LNCAP (cell line): ENCODE data around the gene ZBTB6.

Experiments
- TF ChIP-seq, protein P1 (sequence below): fragments of 450-650 bp; IDR thresholded peaks from 2 replicates; pipeline ENCODE4 v1.5.1; 2017; ENCODE audit warnings: mild to moderate bottlenecking

Gene ZBTB6, protein sequence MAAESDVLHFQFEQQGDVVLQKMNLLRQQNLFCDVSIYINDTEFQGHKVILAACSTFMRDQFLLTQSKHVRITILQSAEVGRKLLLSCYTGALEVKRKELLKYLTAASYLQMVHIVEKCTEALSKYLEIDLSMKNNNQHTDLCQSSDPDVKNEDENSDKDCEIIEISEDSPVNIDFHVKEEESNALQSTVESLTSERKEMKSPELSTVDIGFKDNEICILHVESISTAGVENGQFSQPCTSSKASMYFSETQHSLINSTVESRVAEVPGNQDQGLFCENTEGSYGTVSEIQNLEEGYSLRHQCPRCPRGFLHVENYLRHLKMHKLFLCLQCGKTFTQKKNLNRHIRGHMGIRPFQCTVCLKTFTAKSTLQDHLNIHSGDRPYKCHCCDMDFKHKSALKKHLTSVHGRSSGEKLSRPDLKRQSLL

DNA sequence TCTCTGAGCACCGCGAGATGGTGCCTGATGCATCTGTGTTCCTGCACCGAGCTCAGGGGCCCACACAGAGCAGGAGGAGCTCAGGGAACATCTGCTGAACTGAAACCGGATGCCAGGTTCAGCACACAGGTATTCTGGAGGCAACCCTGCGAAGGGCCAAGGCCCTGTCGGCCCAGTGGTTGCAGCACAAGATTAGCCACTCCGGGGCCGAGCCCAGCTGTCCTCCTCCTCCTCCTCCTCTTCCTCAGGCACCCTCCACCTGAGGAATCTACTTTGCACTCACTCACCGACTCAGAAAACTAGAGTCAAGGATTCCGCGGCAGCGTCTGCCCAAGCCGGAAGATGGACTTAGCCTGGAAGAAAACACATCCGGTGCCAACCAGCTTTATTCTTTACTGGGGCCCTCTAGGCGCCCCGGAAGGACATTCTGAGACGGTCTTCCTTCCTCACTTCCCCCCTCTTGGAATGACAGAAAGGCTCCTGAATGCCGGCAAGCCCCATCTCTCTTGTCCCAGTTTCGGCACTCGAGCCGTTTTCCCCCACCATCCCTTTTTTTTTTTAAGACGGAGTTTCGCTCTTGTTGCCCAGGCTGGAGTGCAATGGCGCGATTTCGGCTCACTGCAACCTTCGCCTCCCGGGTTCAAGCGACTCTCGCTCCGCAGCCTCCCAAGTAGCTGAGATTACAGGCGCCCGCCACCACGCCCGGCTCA is at the start of gene ZBTB6:
ZBTB6 (minus strand) TSS at position 360 of the 710 bp plus-strand sequence. CDS start 1,251 bp downstream, outside the sequence.
- TF ChIP-seq, protein P1, sequence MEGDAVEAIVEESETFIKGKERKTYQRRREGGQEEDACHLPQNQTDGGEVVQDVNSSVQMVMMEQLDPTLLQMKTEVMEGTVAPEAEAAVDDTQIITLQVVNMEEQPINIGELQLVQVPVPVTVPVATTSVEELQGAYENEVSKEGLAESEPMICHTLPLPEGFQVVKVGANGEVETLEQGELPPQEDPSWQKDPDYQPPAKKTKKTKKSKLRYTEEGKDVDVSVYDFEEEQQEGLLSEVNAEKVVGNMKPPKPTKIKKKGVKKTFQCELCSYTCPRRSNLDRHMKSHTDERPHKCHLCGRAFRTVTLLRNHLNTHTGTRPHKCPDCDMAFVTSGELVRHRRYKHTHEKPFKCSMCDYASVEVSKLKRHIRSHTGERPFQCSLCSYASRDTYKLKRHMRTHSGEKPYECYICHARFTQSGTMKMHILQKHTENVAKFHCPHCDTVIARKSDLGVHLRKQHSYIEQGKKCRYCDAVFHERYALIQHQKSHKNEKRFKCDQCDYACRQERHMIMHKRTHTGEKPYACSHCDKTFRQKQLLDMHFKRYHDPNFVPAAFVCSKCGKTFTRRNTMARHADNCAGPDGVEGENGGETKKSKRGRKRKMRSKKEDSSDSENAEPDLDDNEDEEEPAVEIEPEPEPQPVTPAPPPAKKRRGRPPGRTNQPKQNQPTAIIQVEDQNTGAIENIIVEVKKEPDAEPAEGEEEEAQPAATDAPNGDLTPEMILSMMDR, result no peak

- TF ChIP-seq, protein P1, result no peak
Observed at GRCh38 chr9:122961139-122961538, 48.0 kb upstream of the ZBTB6 start.

DNA sequence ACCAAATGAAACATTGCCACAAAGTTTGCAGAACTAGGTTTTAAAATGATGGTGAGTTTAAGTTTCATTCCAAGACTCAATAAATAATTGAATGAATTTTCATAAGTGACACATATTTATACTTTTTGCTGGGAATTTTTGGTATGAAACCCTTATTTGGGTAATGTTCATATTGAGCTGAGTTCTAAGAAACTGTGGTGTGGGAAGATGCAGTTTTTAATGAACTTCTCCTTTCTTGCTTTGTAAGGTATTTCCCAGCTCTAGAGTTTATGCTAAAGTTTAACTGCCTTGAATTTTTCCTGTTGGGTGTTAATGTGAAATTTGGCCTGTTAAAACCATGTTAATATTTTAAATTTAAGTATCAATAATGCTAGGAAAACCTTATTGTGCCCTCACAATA is 42.8 kb upstream of the ZBTB6 start:
- TF ChIP-seq, protein P1, result no peak

DNA sequence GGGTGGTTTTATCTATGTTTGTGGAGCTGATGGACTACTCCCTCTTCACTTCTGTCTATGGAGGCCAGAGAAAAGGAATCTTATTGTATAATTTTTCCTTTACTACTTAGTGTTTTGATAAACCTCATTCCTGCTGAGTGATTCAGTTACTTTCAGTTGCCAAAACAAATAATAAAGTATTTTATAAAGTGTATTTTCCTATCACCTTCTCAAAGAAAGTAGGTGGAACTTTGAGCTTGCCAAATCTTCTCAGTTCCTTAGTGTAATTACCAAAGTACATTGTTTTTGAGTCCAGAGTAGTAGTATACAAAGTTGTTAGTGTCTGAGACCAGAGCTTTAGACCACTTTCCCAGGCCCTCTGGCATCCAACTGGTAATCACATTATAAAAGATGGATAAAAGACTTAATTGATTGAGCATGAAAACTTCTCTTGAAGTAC is 41.1 kb upstream of the ZBTB6 start:
- TF ChIP-seq, protein P1, result no peak

DNA sequence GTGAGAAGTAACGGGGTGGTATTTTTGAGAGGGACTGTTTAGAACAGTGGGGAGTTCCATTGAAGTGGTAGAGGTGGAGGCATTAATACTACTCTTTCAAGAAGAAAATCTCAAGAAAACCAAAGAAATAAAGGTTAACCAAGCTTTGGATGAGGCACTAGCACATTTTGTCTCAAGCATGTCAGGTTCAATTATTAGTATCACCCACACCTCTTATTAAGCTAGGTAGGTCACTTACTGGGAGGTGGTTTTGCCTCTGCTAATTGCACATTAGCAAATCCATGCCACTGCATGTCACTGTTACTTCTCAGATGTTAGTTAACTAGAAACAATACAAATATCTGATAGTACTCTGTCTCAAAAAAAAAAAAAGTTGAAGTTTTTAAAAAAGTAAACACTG is 37.9 kb upstream of the ZBTB6 start:
- TF ChIP-seq, protein P1, result no peak

GRCh38 chr9:122950263-122950662 is 37.1 kb upstream of the ZBTB6 start:
- TF ChIP-seq, protein P1, result no peak

GRCh38 chr9:122949696-122950095 is 36.6 kb upstream of the ZBTB6 start:
- TF ChIP-seq, protein P1, result no peak
